ENCODE measurements around the gene TAS2R16.

GRCh38 chr7:122949186-122949585 is 46.3 kb downstream of the TAS2R16 start:
- TF ChIP-seq EZH2 (IDR thresholded peaks at IDR 0.05; ENCODE audit: insufficient read depth, poor library complexity, severe bottlenecking) (no peak), EZH2phosphoT487 (IDR thresholded peaks at IDR 0.05; ENCODE audit: insufficient read depth, low read depth) (no peak)
